Dendritic cell treated with granulocyte-macrophage colony-stimulating factor and Interleukin-4, amounts not matched to agents 40 ng/mL and 50 ng/mL, for 4 days (primary cell): ENCODE results near the gene SLC4A3.
"Not testable (repeated sequence)": the region's sequence is repeated elsewhere in the genome, so short reads cannot be mapped to it uniquely, and the experiment has no call there.

Source experiments
- H3K27ac Mint-ChIP-seq: one replicate; pipeline ENCODE4 v1.8.0; 2022; ENCODE audit warnings: mild to moderate bottlenecking, mixed read lengths
- H3K27me3 Mint-ChIP-seq: one replicate; pipeline ENCODE4 v1.8.0; 2022; ENCODE audit warnings: mild to moderate bottlenecking, mixed read lengths
- H3K36me3 Mint-ChIP-seq: one replicate; pipeline ENCODE4 v1.8.0; 2022; ENCODE audit warnings: low read depth, mixed read lengths
- H3K4me1 Mint-ChIP-seq: one replicate; pipeline ENCODE4 v1.8.0; 2022; ENCODE audit warnings: low read depth, mixed read lengths
- H3K4me3 Mint-ChIP-seq: one replicate; pipeline ENCODE4 v1.8.0; 2022; ENCODE audit warnings: mild to moderate bottlenecking, moderate library complexity, mixed read lengths
- H3K9me3 Mint-ChIP-seq: one replicate; pipeline ENCODE4 v1.8.0; 2022; ENCODE audit warnings: mixed read lengths
- intact Hi-C: fragments of 100-400 bp; cut with micrococcal nuclease; formaldehyde crosslinking; loops from one replicate; pipeline ENCODE4 v1.15.0; 2022

Gene SLC4A3

DNA sequence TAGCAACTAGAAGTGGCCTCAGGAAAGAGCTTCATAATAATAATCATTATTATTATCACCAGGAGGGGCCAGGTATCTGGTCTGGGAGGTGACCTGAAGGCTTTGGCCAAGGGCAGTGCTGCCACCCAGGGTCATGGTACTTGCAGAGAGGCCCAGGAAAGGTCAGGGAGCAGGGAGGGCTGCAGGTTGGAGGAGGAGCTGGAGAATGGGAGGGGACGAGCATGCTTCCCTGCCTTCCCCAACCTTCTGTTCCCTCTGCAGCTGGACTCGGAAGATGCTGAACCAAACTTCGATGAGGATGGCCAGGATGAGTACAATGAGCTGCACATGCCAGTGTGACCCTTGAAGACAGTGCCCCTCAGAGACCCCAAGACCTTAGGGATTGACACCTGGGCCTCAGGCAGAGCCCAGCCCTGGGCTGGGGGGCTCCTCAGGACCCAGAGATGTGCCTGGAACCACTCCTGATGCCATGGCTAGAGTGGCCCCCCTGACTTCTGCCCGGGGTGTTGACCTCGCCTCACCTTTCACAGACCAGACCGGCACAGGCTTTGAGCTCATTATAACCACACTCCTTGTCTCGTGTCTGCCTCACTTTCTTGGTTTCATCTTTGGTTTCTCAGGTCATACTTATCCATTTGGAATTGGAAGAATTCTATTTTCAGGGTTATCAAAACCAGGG, 14.1 kb downstream of the SLC4A3 start:
- no peaks in the 10 kb centered on the region for H3K9me3 Mint-ChIP-seq

DNA sequence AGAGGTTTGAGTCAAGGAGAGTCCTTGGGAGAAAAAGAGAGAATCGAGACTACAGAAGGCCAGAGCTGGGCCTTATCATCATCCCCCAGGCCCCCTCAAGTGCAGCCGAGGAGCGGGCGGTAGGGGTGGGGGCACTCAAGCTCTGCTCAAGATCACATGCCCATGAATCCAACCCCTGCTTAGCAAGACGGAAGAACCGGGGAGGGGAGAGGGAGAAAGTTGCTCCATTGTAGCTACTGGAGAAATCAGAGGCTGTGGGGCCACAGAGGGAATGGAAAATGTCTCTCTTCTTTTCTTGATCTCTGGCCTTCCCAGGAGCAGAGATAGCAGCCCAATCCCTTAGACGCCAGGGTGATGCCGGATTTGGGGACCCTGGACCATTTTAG, 14.6 kb downstream of the SLC4A3 start:
- H3K27ac Mint-ChIP-seq: no peak overlapping the region
- H3K9me3 Mint-ChIP-seq: no peaks in the 10 kb centered on the region
- H3K4me3 Mint-ChIP-seq: no peak overlapping the region
- peaks cover 29% of the 10 kb centered on the region for H3K4me1 Mint-ChIP-seq
- H3K27me3 Mint-ChIP-seq: peaks cover 28% of the 10 kb centered on the region
- intact Hi-C loops: loop anchor here (1.0 to 5.0 kb wide), 2 partner anchors 45 to 101 kb away; partner anchors contain the start of gene STK11IP
- H3K36me3 Mint-ChIP-seq: no peaks in the 10 kb centered on the region

More for the DNA sequence above, 14.1 kb downstream of the SLC4A3 start:
- no peak overlapping the region for H3K4me3 Mint-ChIP-seq
- H3K4me1 Mint-ChIP-seq: peaks cover 29% of the 10 kb centered on the region
- no peak overlapping the region for H3K27ac Mint-ChIP-seq
- intact Hi-C loops: loop anchor here (1.0 to 5.0 kb wide), 2 partner anchors 44 to 100 kb away; partner anchors contain the start of gene STK11IP
- peaks cover 33% of the 10 kb centered on the region for H3K27me3 Mint-ChIP-seq
- no peaks in the 10 kb centered on the region for H3K36me3 Mint-ChIP-seq

DNA sequence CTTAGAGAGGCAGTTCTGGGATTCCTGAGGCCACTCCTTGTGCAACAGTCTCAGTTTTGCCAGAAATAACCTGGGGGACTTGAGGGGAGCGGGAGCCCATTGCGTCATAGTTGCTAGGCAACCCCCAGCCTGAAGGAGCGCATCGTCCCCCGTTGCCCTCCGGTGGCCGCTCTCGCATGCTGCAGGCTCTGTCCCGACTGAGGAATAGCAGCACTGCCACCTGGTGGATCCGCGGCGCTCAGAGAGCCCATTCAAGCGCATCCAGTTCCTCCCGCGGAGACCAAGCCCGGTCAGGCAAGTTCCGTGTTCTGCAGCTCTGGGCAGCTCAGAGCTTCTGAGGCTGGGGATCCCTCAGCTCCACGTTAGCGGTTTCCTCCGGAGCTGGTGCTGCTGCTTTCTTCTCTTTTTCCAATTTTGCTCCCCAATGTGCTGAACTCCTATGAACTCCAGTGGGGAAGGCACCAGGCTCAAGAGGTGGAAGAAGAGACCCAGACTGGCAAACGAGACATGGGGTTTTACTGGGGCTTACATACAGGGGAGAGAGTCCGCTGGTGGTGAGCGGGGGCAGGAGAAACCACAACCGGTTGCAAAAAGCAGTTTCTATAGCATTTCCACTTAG, 15.1 kb downstream of the SLC4A3 start:
- no peaks in the 10 kb centered on the region for H3K36me3 Mint-ChIP-seq
- intact Hi-C loops: loop anchor here (1.0 to 5.0 kb wide), 2 partner anchors 45 to 101 kb away; partner anchors contain the start of gene STK11IP
- H3K4me3 Mint-ChIP-seq: no peak overlapping the region
- H3K27ac Mint-ChIP-seq: no peak overlapping the region
- peaks cover 26% of the 10 kb centered on the region for H3K27me3 Mint-ChIP-seq
- H3K4me1 Mint-ChIP-seq: peaks cover 29% of the 10 kb centered on the region
- H3K9me3 Mint-ChIP-seq: no peaks in the 10 kb centered on the region

DNA sequence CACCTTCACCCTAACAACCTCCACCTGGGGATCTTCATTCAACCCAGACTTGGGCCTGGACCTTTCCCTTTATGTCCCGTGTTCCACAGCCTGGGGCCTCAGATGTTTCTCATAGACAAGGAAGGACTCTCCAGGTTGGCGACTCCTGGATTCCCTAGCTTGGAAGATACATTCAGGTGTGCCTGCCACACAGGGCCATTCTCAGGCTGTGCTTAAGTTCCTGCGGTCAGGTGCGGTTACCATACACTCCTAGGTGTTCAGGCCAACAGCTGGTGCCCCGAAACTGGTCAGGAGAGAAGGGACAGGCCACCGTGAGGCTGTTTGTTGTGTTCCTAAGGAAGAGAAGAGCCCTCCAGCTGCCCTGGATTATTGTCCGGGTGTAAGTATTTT, 15.6 kb downstream of the SLC4A3 start:
- H3K4me1 Mint-ChIP-seq: peaks cover 29% of the 10 kb centered on the region
- H3K4me3 Mint-ChIP-seq: no peak overlapping the region
- H3K27ac Mint-ChIP-seq: no peak overlapping the region
- peaks cover 26% of the 10 kb centered on the region for H3K27me3 Mint-ChIP-seq
- H3K9me3 Mint-ChIP-seq: no peaks in the 10 kb centered on the region
- H3K36me3 Mint-ChIP-seq: no peaks in the 10 kb centered on the region
- intact Hi-C loops: loop anchor here (5.0 kb wide), 1 partner anchor 46 kb away; the partner anchor contains the start of gene STK11IP

DNA sequence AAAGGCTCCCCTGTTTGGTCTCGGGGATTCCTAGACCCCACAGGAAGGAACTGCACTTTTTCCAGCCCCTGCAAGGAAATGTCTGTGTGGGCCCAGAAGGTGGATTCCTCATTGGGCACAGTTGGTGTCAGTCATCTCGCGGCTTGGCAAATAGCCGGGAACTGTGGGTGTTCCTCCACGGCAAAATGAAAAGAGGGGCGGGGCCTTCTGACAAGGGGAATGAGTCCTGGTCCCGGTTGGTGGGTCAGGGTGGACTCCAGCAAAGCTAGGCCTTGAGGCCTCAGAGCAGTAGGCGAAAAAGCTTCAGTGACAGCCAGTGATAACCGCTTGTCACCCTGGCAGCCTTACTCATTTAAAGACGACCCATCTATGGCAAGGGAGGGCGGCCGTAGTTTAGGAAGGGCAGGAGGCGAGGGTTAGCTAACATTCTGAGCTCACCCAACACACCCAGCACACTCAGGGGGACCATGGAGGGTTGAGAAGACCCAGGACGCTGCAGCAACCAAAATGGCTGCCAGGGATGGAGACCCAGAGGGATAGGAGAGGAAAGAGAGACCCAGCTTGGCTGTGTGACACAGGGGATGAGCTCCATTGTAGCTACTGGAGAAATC, 16.5 kb downstream of the SLC4A3 start:
- Mint-ChIP-seq H3K27me3 (peaks cover 32% of the 10 kb centered on the region), H3K36me3 (no peaks in the 10 kb centered on the region), H3K9me3 (no peaks in the 10 kb centered on the region), H3K4me3 (no peak overlapping the region), H3K27ac (no peak overlapping the region), H3K4me1 (peaks cover 23% of the 10 kb centered on the region)
- intact Hi-C loops: loop anchor here (5.0 kb wide), 1 partner anchor 47 kb away; the partner anchor contains the start of gene STK11IP

DNA sequence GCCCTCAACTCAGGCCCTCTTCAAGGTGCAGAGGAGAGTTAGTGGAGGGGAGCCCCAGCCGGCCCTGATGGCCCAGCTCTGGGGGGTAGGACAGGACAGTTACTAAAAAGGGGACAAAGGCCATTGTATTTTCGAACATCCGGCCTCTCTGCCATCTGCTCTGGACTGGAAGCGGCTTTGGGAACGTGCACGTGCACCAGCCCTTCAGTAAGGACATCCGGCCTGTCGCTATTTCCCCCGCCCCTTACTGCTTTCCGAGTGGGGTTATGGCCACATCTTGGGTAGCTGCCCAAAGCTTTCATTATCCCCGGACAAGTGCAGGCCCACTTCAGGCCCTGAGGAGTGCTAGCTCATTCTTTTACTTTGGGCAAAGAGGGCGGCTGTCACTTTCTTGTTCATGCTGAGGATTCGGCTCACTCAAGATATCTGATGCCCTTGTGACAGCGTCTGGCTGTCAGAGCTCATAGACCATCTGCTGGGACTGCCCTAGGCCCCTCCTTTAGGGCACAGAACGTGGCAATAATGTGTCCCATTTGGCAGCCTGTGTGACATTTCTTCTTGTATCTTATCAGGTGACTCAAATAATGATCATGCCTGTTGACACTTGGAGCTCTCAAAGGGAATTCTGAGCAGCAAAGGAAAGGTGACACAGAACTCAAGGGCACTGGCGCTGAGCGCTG, 17.5 kb downstream of the SLC4A3 start:
- peaks cover 32% of the 10 kb centered on the region for H3K27me3 Mint-ChIP-seq
- H3K27ac Mint-ChIP-seq: no peak overlapping the region
- H3K4me3 Mint-ChIP-seq: no peak overlapping the region
- intact Hi-C loops: loop anchor here (5.0 kb wide), 1 partner anchor 48 kb away; the partner anchor contains the start of gene STK11IP
- no peaks in the 10 kb centered on the region for H3K36me3 Mint-ChIP-seq
- H3K4me1 Mint-ChIP-seq: peaks cover 13% of the 10 kb centered on the region
- no peaks in the 10 kb centered on the region for H3K9me3 Mint-ChIP-seq

DNA sequence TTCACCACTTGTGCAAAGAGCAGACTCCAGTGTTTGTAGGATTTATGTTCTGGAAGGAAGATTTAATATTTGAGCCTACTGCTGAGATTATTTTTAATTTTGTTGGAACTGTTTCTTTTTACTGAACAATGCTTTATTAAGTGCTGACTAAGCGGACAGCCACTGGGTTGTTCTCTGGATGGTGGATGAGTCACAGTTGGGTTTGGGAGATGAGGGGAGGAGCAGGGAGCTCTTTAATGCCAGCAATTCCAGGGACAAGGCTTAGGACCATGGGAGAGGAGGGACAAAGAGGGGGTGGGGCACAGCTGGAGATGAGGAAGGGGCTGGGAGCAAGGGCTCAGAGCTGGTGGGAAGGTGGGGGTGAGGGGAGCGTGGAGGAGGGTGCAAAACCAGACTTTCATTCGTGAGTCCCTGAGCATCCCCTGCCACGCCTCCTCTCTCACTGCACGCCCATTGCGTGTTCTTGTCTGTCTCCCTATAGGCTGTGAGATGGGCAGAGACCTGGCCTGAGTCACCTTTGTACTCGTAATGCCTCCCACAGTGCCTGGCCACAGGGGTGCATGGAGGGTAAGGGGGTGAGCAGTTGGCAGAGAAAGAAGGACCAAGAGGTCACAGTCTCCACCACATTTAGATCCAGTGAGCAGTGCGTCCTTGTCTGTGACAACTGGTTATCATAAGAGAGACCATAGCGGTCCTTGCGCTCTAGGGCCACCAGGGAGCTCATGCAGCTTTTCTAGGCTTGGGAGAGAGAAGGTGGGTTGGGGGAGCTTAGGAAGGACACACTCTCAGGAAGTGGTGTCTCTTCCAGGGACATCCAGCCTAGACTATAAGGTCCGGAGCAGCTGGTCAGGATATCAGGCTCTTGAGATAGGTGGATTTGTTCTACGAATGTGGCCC, 18.4 kb downstream of the SLC4A3 start:
- H3K27ac Mint-ChIP-seq: no peak overlapping the region
- H3K27me3 Mint-ChIP-seq: peaks cover 38% of the 10 kb centered on the region
- H3K36me3 Mint-ChIP-seq: no peaks in the 10 kb centered on the region
- H3K4me1 Mint-ChIP-seq: peaks cover 13% of the 10 kb centered on the region
- no peak overlapping the region for H3K4me3 Mint-ChIP-seq
- intact Hi-C loops: no loop called here
- no peaks in the 10 kb centered on the region for H3K9me3 Mint-ChIP-seq

DNA sequence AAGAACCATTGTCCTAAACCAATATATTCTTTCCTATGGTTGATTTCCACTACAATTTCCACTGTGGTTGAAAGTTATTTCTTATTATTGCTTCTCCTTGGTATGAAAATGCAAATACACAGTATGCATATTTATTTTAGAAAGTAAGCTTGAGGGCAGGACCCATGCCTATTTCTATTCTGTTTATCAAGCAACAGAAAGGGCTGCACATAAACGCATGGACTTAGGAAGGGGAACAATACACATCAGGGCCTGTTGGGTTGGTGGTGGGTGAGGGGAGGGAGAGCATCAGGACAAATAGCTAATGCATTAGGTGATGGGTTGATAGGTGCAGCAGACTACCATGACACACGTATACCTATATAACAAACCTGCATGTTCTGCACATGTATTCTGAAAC, 20.7 kb downstream of the SLC4A3 start:
- intact Hi-C loops: no loop called here
- no peak overlapping the region for H3K4me3 Mint-ChIP-seq
- H3K27me3 Mint-ChIP-seq: peaks cover 38% of the 10 kb centered on the region
- no peaks in the 10 kb centered on the region for H3K9me3 Mint-ChIP-seq
- no peak overlapping the region for H3K27ac Mint-ChIP-seq
- H3K4me1 Mint-ChIP-seq: no peaks in the 10 kb centered on the region
- no peaks in the 10 kb centered on the region for H3K36me3 Mint-ChIP-seq

DNA sequence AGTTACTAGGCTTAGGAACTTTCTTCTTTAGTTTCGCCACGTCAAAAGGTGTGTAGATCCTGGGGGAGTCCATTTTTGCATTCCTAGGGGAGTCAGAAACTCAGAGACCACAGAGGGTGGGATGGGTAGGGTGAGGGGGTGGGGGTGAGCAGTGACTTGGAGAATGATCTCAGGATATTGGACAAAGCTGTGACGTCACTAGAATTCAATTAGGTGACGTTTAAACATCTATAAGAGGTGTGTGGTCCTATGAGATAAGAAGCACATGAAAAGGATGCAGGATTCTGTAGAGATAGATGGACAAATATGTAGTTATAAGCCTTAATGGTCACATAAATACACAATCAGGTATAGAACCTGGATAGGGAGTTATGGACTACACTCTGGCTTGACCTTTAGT, 21.5 kb downstream of the SLC4A3 start:
- H3K27me3 Mint-ChIP-seq: peaks cover 39% of the 10 kb centered on the region
- no peak overlapping the region for H3K27ac Mint-ChIP-seq

DNA sequence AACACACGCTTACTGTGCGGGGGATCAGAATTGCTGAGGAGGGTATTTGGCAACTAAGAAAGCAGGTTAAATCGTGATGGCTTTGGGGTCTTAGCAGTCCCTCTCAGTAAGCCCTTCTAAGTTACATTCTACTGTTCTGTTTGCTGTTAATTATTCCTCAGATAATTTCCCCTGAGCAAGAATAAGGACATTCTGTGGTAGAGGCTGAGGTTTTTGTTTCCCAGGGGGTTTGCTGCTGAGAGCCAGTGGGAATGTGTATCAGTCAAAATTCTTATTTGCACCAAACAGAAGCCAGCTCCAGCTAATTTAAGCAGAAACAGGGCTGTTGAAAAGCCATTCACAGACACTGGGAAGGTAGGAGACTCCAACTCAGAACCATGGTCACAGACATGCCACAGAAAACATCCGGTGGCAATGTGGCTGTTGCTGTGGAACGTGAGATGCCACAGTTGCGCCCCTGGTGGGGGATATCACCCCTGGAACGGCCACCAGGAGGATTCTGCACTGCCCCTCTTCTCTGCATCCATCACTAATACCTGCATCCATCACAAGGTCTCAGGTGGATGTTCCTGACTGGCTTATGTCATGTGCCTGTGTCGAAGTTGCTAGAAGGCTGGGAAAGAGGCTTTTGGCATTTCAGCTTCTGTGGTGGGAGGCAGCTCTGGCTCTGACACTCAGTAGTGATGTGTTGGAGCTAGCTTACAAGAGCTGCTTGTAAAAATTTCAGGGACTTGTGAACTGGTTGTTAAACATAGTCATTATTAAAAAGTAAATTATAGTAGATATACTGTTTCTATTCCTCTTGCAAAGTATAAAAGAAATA, 23.2 kb downstream of the SLC4A3 start:
- no peak overlapping the region for H3K4me3 Mint-ChIP-seq
- peaks cover 40% of the 10 kb centered on the region for H3K27me3 Mint-ChIP-seq
- no peak overlapping the region for H3K27ac Mint-ChIP-seq
- H3K4me1 Mint-ChIP-seq: no peaks in the 10 kb centered on the region
- H3K36me3 Mint-ChIP-seq: no peaks in the 10 kb centered on the region
- no peaks in the 10 kb centered on the region for H3K9me3 Mint-ChIP-seq
- intact Hi-C loops: no loop called here

More for the DNA sequence above, 21.5 kb downstream of the SLC4A3 start:
- no peaks in the 10 kb centered on the region for H3K4me1 Mint-ChIP-seq
- no peaks in the 10 kb centered on the region for H3K36me3 Mint-ChIP-seq
- intact Hi-C loops: no loop called here
- no peaks in the 10 kb centered on the region for H3K9me3 Mint-ChIP-seq
- H3K4me3 Mint-ChIP-seq: no peak overlapping the region

DNA sequence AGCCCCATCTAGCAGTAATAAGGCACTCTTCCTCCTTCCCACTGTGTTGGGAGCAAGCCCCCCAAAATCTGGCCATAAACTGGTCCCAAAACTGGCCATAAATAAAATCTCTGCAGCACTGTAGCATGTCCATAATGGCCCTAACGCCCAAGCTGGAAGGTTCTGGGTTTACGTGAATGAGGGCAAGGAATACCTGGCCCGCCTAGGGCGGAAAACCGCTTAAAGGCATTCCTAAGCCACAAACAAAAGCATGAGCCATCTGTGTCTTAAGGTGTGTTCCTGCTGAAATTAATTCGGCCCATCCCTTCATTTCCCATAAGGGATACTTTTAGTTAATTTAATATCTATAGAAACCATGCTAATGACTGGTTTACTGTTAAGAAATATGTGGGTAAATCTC, 24.2 kb downstream of the SLC4A3 start:
- not testable (repeated sequence) for H3K27ac Mint-ChIP-seq

DNA sequence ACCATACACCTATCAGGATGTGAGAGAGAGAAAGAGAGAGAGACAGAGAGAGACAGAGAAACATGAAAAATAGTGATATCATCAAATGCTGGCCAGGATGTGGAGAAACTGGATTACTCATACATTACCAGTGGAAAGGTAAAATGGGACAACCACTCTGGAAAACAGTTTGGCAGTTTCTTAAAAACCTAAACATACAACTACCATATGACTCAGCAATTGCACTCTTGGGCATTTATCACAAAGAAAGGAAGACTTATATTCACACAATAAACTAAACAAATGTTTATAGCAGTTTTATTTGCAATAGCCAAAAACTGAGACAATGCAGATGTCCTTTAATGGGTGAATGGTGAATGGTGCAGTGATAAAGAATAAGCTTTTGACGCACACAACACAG, 29.1 kb downstream of the SLC4A3 start:
- peaks cover 38% of the 10 kb centered on the region for H3K27me3 Mint-ChIP-seq
- no peaks in the 10 kb centered on the region for H3K4me1 Mint-ChIP-seq
- H3K36me3 Mint-ChIP-seq: no peaks in the 10 kb centered on the region
- peaks cover 16% of the 10 kb centered on the region for H3K9me3 Mint-ChIP-seq
- intact Hi-C loops: no loop called here
- H3K27ac Mint-ChIP-seq: no peak overlapping the region
- no peak overlapping the region for H3K4me3 Mint-ChIP-seq

More for the DNA sequence above, 24.2 kb downstream of the SLC4A3 start:
- peaks cover 41% of the 10 kb centered on the region for H3K27me3 Mint-ChIP-seq
- H3K9me3 Mint-ChIP-seq, H3K4me1 Mint-ChIP-seq, H3K36me3 Mint-ChIP-seq, H3K4me3 Mint-ChIP-seq, intact Hi-C loops: not testable (repeated sequence)
